WI38 (cell line): ENCODE results near the gene FAM78B.

Experiments used
- H3K4me3 ChIP-seq: 2 replicates; pipeline ENCODE4 v1.5.1; 2011; ENCODE audit warnings: low read depth, mild to moderate bottlenecking, control low read depth, low read length
- CTCF ChIP-seq: IDR thresholded peaks from 2 replicates; pipeline ENCODE4 v1.5.1; 2012; ENCODE audit warnings: low read depth, mild to moderate bottlenecking, control low read depth, low read length

Gene FAM78B

GRCh38 chr1:166189126-166189525, 22.3 kb upstream of the FAM78B start:
- TF ChIP-seq CTCF = no peak
- no peak overlapping the region for H3K4me3 ChIP-seq

- H3K4me3 ChIP-seq = no peak overlapping the region
- TF ChIP-seq CTCF = no peak
These were observed 18.7 kb upstream of the FAM78B start for GRCh38 chr1:166185526-166185925.

GRCh38 chr1:166184897-166185296, 18.1 kb upstream of the FAM78B start:
- no peak overlapping the region for H3K4me3 ChIP-seq
- no peak for TF ChIP-seq CTCF

GRCh38 chr1:166184012-166184411, 17.2 kb upstream of the FAM78B start:
- TF ChIP-seq CTCF = no peak

GRCh38 chr1:166182281-166182680, 15.5 kb upstream of the FAM78B start:
- H3K4me3 ChIP-seq = no peak overlapping the region
- no peak for TF ChIP-seq CTCF

More at GRCh38 chr1:166184012-166184411, 17.2 kb upstream of the FAM78B start:
- no peak overlapping the region for H3K4me3 ChIP-seq

GRCh38 chr1:166176416-166176815, 9.6 kb upstream of the FAM78B start:
- no peak overlapping the region for H3K4me3 ChIP-seq
- no peak for TF ChIP-seq CTCF

GRCh38 chr1:166175032-166175431, 8.2 kb upstream of the FAM78B start:
- H3K4me3 ChIP-seq = no peak overlapping the region
- no peak for TF ChIP-seq CTCF
